Germinal center (tissue), 1 donor: ENCODE data around the gene TLE5.
"Not testable (repeated sequence)": the region's sequence is repeated elsewhere in the genome, so short reads cannot be mapped to it uniquely, and the experiment has no call there.

Experiments used
- DNase-seq: peaks from one replicate; pipeline ENCODE4 v3.0.0; 2012; ENCODE audit warnings: mixed read lengths, low spot score

Gene TLE5

DNA sequence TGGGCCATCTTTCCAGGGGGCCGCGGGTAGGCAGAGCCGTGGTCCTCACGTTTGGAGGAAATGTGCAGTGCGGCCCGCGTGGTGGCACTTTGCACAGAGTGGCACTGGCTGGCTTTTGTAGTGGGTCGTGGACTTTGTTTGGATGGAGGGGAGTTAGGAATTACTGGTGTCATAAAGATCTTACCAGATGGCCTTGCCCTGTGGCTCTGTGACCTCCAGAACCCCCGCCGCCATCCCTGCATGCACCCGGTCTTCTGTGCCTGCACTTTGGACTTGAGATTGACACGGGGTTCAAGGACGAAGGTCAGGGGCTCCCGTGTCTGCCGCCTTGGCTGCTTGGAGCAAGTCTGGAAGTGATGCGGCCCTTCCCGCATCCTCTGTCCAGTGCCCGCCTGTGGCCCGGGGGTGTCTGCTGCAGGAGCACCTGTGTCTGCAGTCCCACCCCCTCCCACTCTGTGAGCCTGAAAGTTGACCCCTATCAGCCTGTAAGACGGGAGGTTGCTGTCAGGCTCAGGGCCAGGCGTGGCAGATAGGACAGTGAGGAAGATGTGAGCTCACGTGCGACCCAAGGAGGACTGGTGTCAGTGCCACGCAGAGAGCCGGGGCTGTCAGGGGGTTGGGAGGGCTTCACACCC lies 34.1 kb upstream of the TLE5 start:
- no peak for DNase-seq

DNA sequence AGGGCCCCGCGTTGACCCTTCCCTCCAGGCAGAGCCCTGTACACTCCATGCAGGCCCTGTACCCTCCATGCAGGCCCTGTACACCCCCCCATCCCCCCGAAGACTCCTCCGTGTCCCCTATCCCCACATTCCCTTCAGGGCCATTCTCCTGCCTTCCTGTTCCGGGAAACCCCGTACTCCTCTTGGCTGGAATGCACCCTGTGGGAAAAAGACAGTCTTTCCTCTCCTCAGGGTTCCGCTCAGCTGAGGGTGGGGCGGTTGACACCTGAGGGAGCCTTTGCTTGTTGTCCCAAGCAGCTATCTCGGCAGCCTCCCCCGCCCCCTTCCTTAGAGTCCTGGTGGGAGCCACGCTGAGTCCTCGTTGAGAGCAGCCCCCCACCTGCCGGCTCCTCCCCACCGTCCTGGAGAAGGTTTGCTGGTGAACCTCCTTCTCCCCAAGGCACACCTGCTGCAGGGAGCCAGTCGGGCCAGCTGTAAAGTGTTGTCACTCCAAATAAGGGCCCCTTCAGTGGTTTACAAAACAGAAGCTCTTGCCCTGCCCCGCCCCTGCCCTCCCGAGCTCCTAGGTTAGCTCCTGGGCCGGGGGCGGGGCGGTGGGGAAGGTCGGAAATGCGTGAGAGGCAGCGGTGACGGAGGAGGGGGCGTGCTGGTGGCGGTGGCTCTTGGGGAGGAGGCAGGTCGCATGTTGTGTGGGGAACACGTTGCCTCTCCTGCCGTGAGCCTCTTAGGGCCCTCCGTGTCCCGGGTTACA lies 33.3 kb upstream of the TLE5 start:
- no peak for DNase-seq

DNA sequence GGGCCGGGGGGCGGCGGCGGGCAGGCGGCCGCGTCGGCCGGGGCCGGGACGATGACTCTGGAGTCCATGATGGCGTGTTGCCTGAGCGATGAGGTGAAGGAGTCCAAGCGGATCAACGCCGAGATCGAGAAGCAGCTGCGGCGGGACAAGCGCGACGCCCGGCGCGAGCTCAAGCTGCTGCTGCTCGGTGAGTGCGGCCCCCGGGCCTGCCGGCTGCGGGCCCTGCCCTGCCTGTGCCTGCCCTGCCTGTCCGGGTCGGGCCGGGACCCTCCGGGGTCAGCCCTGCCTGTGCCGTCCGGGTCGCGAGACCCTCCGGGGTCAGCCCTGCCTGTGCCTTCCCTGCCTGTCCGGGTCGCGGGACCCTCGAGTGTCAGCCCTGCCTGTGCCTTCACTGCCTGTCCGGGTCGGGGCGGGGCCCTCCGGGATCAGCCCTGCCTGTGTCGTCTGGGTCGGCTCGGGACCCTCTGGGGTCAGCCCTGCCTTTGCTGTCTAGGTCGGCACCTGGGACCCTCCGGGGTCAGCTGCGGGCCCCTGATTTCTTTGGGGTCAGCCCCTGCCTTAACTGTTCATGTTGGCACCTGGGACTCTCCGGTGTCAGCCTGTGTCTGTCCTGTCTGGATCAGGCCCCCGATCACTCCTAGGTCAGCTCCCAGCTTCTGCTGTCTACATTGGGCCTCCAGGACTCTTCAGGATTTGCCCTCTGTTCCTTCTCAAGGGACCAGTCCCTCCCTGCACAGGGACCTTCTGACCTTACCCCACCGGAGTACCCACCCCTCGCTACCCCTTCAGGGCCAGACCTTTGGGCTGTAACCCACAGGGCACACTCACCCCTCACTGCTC lies 32.5 kb upstream of the TLE5 start:
- no peak for DNase-seq

DNA sequence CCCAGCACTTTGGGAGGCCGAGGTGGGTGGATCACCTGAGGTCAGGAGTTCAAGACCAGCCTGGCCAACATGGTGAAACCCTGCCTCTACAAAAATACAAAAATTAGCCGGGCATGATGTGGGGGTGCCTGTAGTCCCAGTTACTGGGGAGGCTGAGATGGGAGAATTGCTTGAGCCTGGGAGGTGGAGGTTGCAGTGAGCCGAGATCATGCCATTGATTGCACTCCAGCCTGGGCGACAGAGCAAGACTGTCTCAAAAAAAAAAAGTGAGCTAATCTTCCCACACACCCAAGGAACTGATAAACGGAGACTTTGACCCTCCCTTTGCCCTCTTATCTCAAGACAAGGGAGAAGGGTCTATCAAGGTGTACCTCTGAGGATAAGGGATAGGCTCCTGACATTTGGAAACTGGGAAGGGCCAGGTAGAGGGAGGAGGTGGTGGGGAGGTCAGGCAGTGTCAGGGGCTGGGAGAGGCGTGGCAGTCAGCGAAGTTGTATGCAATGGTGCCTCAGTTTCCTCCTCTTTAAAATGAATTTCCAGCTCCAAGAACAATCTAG lies 27.1 kb upstream of the TLE5 start:
- DNase-seq = not testable (repeated sequence)

DNA sequence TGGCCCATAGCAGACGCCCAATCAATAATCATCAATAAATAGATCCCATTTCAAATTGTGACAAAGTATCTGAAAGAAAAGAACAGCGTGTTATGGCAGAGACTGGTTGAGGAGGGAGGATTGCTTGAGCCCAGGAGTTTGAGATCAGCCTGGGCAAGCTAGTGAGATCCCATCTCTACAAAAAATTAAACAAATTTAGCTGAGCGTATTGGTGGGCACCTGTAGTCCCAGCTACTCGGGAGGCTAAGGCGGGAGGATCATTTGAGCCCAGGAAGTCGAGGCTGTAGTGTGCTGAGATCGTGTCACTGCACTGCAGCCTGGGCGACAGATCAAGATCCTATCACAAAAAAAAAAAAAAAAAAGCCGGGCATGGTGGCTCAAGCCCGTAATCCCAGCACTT lies 25.5 kb upstream of the TLE5 start:
- DNase-seq = no peak

DNA sequence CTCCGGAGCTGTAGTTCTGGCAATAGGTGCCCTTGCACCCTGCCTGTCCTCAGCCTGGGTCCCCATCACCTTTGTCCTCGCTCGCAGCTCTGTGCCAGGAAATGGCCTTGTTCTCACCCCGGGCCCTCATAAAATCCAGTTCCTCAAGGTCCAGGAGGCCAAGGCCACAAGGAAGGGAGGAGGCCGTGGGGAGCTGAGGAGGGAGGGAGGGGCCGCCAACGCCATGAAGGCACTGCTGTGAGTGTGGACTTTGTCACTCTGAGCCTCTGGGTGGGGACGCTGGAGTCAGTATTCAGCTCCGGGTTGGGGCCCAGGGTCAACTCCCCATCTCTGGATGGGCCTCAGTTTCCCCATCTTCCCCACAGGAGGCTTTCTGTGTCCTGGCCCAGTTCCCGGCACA lies 22.6 kb upstream of the TLE5 start:
- DNase-seq = no peak

DNA sequence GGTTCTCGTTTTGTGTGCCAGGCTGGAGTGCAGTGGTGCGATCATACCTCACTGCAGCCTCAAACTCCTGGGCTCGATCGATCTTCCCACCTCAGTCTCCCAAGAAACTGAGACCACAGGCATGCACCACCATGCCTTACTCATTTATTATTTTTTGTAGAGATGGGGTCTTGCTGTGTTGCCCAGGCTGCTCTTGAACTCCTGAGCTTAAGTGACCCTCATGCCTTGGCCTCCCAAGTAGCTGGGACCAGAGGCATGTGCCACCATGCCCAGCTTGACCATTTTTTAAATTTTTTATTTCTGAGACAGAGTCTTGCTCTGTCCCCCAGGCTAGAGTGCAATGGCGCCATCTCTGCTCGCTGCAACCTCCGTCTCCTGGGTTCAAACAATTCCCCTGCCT lies 21.7 kb upstream of the TLE5 start:
- DNase-seq = no peak

DNA sequence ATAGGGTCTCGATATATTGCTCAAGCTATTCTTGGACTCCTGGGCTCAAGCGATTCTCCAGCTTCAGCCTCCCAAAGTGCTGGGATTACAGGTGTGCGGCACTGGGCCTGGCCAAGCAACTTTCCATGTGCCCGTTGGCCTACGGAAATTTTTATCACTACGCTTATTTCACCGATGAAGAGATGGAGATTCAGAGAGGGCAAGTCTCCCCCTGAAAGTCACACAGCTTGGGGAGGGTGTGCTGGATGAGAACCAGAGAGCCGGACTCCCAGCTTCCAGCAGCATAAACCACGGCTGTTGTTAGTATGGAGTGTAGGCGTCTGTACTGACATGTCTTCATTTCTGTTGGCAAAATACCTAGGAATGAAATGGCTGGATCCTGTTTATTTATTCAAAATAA lies 20.0 kb upstream of the TLE5 start:
- DNase-seq = no peak

DNA sequence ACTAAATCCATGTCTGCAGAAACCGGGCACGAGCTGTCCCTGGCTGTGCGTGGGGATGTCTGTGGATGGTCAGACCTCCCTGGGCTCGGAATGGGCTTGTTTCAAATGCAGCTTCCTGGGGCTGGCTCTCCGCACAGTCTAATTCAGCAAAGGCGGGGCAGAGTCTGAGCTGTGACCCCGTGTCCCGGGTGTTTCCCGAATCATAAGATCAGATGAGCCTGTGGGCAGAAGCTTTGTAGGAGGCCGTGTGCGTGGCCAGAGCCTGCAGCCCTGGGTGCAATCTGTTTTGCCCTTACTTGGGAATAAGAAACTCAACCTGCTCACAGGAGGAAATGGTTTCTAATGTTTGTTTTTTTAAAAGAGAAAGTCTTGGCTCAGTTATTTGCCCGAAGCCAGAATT lies 18.0 kb upstream of the TLE5 start:
- DNase-seq = no peak

DNA sequence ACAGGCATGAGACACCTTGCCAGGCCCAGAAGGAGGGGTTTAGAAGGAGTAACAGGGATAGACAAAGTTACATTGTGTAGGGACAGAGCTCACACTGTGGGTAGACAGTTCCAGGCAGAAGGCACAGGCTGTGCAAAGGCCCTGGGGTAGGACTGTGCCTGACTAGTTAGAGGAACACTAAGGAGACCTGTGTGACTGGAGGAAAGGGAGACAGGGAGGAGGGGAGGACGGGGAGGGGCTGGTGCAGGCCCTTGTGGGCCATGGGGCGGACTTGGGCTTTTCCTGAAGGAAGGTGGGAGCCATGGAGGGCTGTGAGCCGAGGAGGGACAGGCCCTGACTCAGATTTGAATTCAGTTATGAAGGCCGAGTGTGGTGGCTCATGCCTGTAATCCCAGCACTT lies 17.3 kb upstream of the TLE5 start:
- no peak for DNase-seq

DNA sequence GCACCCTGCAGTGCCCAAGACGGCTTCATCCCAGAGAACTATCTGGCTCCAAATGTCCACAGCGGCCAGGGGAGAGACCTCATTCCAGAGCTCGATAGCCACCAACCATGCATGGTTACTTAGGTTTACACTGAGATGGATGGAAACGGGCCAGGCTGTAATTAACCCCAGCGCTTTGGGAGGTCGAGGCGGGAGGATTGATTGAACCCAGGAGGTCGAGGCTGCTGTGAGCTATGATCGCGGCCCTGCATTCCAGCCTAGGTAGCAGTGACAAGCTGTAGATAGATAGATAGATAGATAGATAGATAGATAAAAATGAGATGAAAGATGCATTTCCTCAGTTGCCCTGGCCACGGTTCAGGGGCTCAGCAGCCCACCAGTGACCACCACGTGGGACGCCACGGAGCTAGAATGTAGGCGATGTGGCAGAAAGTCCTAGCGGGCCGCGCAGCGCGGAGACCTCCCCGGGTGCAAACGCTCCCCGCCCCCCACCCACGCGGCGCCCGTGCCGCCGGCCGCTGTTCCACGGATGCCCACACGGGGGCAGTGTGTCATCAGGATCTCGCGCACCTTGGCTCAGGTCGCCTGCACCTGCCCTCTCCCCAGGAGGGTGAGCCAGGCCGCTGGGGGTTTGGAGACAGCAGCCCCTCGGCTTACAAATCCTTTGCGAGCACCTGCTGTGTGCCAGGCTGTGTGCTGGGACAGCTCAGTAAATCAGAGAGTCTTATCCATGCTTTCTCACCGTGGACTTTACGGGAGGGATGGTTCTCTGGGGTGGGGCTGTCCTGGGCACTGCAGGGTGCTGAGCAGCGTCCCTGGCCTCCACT lies 13.5 kb upstream of the TLE5 start:
- peak; percentile 75 for DNase-seq

DNA sequence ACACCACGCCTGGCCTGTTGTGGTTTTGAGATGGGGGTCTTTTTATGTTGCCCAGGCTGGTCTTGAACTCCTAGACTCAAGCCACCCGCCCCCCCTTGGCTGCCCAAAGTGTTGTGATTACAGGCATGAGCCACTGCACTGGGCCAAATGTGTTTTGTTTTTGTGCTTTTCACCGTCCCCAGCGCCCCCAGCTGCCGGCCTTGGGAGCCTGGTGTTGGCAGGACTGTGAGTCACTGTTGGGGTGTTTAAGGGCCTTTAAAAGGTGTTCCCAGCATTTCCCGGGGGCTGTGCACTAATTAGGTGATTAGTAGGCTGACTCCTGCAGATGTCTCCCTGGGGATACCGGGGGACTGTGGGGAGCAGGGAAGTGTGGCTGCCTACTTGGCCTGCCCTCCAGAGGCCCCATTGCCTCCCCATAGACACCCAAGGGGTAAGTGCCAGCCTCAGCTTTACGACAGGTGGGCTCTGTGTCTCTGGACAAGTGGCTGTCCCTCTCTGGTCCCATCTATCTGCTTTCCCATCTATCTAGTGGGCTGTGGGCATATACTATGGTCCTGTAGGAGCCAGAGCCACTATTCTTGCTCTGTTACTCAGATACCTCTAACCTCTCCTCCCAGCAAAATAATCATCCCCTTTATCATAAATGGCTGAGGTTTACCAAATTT lies 11.8 kb upstream of the TLE5 start:
- no peak for DNase-seq

DNA sequence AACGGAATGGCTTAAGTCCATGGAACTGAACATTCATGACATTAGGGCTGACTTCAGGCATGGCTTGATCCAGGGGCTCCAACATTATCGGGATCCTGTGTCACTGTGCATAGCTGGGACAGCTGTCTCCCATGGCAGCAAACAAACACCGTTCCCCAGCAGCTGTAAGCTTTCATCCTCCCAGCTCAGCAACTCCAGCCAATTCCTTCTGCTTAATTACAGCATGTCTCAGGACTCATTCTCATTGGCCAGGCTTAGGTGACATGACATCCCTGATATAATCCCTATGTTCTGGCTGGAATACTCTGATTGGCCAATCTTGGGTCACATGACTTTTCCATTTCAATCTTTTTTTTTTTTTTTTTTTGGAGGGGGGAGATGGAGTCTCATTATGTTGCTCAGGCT lies 10.9 kb upstream of the TLE5 start:
- DNase-seq = no peak

DNA sequence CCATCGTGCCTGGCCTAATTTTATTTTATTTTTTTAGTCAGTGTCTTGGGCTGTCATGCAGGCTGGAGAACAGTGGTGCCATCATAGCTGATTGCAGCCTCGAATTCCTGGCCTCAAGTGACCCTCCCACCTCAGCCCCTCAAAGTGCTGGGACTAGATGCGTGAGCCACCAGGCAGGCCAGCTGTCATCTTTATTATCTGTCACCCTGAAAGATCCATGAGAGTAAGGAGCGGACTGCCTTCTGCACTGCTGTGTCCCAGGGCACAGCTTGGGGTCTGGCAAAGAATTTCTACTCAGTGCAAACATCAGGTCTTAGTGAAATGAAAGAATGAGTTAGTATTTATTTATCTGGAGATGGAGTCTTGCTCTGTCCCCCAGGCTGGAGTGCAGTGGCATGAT lies 9.5 kb upstream of the TLE5 start:
- no peak for DNase-seq

DNA sequence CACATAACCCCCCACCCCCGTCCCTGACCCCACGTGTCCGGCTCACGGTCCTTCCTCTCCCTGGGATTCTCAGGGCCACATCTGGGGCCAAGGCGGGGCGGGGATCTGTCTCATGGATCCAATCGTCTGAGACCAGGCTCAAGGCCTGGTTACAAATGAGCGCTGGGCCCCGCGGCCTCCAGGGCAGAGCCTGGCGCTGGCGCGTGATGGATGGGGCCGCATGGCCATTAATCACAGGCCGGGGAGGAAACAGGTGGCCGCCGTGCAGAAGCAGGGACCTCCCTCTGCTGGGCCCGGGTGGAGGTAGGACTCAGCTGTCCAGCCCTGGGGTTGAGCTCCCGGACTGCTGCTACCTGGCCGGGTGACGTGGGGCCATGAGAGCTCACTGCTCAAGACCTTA lies 5.8 kb upstream of the TLE5 start:
- no peak for DNase-seq

DNA sequence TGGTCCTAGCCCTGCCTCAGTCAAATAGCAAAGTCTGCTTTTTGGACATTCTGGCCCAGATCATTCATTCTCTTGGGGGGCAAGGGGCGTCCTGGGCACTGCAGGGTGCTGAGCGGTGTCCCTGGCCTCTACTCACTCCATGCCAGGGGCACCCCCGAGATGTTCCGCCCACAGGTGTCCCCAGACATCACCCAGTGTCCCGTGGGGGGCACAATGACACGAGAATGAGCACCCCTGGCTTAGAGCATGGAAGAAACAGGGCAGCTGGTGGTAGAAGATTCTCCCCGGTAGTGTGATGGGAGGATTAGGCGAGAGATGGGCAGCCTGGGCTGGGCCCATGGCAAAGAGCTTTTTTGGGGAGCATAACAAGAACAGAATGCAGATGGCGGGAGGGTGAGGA lies 5.3 kb upstream of the TLE5 start:
- DNase-seq = no peak

DNA sequence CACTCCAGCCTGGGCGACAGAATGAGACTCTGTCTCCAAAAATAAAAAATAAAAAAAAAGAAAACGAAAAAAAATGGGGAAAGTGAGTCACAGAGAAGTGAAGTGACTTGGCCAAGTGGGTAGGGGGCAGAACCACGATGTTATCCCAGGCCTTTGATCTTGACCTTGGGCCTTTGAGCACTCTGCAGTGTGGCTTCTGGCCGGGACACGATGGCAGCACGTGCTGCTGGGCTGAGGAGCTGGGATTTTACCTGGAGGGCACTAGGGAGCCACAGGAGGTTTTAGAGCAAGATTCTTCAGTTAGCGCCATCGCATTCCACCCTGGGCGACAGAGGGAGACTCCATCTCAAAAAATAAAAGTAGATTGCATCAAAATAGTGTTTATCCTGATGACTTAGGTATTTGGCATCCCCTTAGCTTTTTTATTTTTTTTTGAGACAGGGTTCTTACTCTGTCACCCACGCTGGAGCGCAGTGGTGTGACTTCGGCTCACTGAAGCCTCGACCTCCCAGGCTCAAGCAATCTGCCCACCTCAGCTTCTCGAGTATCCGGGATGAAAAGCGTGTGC lies 4.3 kb upstream of the TLE5 start:
- no peak for DNase-seq

DNA sequence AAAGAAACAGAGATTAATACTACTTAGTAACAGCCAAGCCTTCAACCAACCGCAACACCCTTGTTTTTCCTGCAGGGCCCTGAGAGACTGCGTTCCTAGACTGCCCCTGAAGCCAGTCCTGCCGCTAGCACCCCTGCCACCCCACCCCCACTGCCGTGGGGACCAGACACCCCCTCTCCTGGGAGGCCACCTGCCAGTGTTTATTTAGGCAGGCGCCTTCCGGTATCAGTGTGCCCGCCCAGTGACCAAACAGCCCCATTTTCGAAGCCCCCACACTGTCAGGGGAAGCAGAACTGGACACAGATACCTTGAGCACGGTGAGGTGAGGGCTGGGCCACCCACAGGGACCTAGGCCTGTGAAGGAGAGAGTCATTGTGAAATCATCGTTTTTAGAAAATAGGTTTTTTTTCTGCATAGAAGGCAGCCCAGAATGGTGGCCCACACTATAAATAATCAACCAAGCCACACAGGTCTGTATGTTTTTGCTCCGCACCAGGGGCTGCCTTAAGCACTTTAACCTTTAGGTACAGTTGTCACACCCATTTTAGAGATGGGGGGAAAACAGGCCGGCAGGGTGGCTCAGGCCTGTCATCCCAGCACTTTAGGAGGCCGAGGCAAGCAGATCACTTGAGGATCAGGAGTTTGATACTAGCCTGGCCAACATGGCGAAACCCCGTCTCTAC lies 3.5 kb upstream of the TLE5 start:
- DNase-seq = peak; percentile 68

DNA sequence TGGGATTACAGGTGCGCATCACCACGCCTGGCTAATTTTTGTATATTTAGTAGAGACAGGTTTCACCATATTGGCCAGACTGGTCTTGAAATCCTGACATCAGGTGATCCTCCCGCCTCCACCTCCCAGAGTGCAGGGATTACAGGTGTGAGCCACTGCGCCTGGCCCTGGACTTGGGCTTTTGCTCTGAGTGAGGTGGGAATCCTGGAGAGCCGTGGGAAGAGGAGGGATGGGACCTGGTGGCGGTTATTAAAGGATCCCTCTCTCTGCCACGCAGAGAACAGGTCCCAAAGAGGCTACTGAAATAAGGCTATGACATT lies 1.7 kb upstream of the TLE5 start:
- DNase-seq = no peak
